HEK293T (cell line): ENCODE results near the gene TBL1XR1.

ENCODE experiments used
- BHLHE40 ChIP-seq: fragments of 450-650 bp; IDR thresholded peaks from 2 replicates; pipeline ENCODE4 v1.6.1; 2016; ENCODE audit warnings: mild to moderate bottlenecking, moderate library complexity, borderline replicate concordance
- FOXA1 ChIP-seq: fragments of 450-650 bp; IDR thresholded peaks from 2 replicates; pipeline ENCODE4 v1.6.1; 2016; ENCODE audit warnings: mild to moderate bottlenecking
- FOXK2 ChIP-seq: fragments of 450-650 bp; IDR thresholded peaks from 2 replicates; pipeline ENCODE4 v1.6.1; 2016; ENCODE audit warnings: mild to moderate bottlenecking
- LEF1 ChIP-seq: fragments of 450-650 bp; IDR thresholded peaks from 2 replicates; pipeline ENCODE4 v1.6.1; 2017; ENCODE audit warnings: mild to moderate bottlenecking, borderline replicate concordance
- ZNF384 ChIP-seq: fragments of 450-650 bp; IDR thresholded peaks from 2 replicates; pipeline ENCODE4 v1.6.1; 2016

- TF ChIP-seq FOXK2 (no peak), LEF1 (no peak), BHLHE40 (no peak), ZNF384 (no peak), FOXA1 (no peak)
These were observed 23.1 kb upstream of the TBL1XR1 start for GRCh38 chr3:177220136-177220974.
